ENCODE data around the gene SMAD1. TPM values are rescaled to one million over a fixed set of nuclear protein-coding genes. Genes with fewer than 3 reads are reported as not detected.

Gene SMAD1
- total RNA-seq, 1 experiment from 2014 or later, result 23.0 TPM

DNA sequence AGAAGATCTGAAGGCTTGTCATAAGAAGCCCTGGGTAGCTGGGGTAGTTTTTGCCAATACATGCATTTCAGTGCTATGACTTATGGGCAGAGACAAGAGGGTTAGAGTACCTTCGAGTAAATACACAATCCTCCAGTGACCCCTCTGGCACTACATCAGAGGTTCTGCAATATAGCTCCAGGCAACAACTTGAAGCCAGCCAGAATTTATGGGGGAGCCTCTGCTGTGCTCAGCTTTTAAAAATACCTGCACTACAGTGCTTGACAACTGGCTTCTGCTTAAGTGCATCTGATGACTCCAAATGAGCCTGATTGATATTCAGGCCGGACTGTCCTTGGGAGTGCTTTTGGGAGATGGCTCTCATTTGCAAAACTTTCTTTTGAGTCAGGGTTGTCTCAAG, 44.9 kb upstream of the SMAD1 start:
- Histone ChIP-seq H4K20me1 (ENCODE audit: insufficient read depth) (no peaks in the 10 kb centered on the region), H3K9me3 (ENCODE audit: control insufficient read depth in 1 of 2, insufficient read depth in 1 of 2, low read depth in 1 of 2, low read length in 2 of 2) (no peaks in the 10 kb centered on the region), H3K4me1 (ENCODE audit: control insufficient read depth in 1 of 2, insufficient read depth in 2 of 2, low read length in 2 of 2) (0 out of 4 replicates have a peak, but pooled peaks cover 0 to 3% of the 10 kb centered on the region in 2 experiments), H3K4me3 (replicated peaks in 1 of 2; ENCODE audit: low read depth in 1 of 2, low read length in 2 of 2) (no peak overlapping the region), H3K27ac (ENCODE audit: low read depth, low read length) (no peak overlapping the region), H3K79me2 (ENCODE audit: insufficient read depth, low read length) (no peaks in the 10 kb centered on the region), H3K27me3 (ENCODE audit: insufficient read depth, low read length) (no peaks in the 10 kb centered on the region), H3K36me3 (ENCODE audit: control insufficient read depth in 1 of 2, insufficient read depth in 2 of 2, low read length in 2 of 2) (no peaks in the 10 kb centered on the region), H2AFZ (ENCODE audit: low read depth, low read length, poor library complexity, severe bottlenecking) (no peak overlapping the region), H3K9ac (ENCODE audit: low read length) (no peak overlapping the region), H3K4me2 (ENCODE audit: low read length) (no peak overlapping the region), H3K9me2 (ENCODE audit: insufficient read depth) (no peaks in the 10 kb centered on the region)
- ChIA-PET RAD21 (ENCODE audit: low non-redundant PET in 1 of 2, low total read pairs in 2 of 2, uncharacterized antibody in 2 of 2, unreplicated experiment in 2 of 2) (no interaction called here), POLR2A (no interaction called here), CTCF (no interaction called here)
- intact Hi-C loops (cut with micrococcal nuclease), result no loop called here
- no TSS peak for BruUV-seq (replicated peaks)
- no peak for DNase-seq (ENCODE audit: low read depth, low spot score)
- ATAC-seq, result no peak
- TF ChIP-seq RAD21 (IDR thresholded peaks at IDR 0.05; ENCODE audit: low read depth), result no peak
- no peak for TF ChIP-seq ZNF274 (IDR thresholded peaks at IDR 0.05; ENCODE audit: low read depth, low read length)
- no peak for TF ChIP-seq SRF (IDR thresholded peaks at IDR 0.05; ENCODE audit: low read depth)

DNA sequence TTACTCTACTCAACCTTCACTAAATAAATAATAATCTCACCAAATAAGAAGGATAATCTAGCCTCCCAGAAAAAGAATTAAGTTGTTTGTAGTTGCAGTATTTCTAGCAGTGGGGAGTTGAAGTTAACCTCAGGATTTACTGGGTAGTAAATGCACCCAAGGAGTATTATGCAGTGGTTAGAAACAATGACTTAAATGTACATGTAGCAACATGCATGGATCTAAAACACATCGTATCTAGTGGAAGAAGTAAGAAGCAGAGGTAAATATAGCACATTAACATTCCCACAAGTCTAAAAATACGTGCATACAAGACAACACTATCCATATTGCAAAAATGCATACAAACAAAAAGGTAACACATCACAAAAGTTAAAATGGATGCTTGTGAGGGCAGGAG, 44.2 kb upstream of the SMAD1 start:
- H3K36me3 ChIP-seq (ENCODE audit: control insufficient read depth in 1 of 2, insufficient read depth in 2 of 2, low read length in 2 of 2), result no peaks in the 10 kb centered on the region
- 0 out of 4 replicates have a peak, but pooled peaks cover 0 to 3% of the 10 kb centered on the region in 2 experiments for H3K4me1 ChIP-seq (ENCODE audit: control insufficient read depth in 1 of 2, insufficient read depth in 2 of 2, low read length in 2 of 2)
- H3K4me3 ChIP-seq (replicated peaks in 1 of 2; ENCODE audit: low read depth in 1 of 2, low read length in 2 of 2), result no peak overlapping the region
- no peak overlapping the region for H3K27ac ChIP-seq (ENCODE audit: low read depth, low read length)
- H3K27me3 ChIP-seq (ENCODE audit: insufficient read depth, low read length), result no peaks in the 10 kb centered on the region
- ChIA-PET CTCF (no interaction called here), POLR2A (no interaction called here), RAD21 (ENCODE audit: low non-redundant PET in 1 of 2, low total read pairs in 2 of 2, uncharacterized antibody in 2 of 2, unreplicated experiment in 2 of 2) (no interaction called here)
- H3K9me3 ChIP-seq (ENCODE audit: control insufficient read depth in 1 of 2, insufficient read depth in 1 of 2, low read depth in 1 of 2, low read length in 2 of 2), result no peaks in the 10 kb centered on the region
- H2AFZ ChIP-seq (ENCODE audit: low read depth, low read length, poor library complexity, severe bottlenecking), result no peak overlapping the region
- ATAC-seq, result no peak
- no peaks in the 10 kb centered on the region for H4K20me1 ChIP-seq (ENCODE audit: insufficient read depth)
- intact Hi-C loops (cut with micrococcal nuclease), result no loop called here
- no peak for DNase-seq (ENCODE audit: low read depth, low spot score)
- TF ChIP-seq, protein P1, sequence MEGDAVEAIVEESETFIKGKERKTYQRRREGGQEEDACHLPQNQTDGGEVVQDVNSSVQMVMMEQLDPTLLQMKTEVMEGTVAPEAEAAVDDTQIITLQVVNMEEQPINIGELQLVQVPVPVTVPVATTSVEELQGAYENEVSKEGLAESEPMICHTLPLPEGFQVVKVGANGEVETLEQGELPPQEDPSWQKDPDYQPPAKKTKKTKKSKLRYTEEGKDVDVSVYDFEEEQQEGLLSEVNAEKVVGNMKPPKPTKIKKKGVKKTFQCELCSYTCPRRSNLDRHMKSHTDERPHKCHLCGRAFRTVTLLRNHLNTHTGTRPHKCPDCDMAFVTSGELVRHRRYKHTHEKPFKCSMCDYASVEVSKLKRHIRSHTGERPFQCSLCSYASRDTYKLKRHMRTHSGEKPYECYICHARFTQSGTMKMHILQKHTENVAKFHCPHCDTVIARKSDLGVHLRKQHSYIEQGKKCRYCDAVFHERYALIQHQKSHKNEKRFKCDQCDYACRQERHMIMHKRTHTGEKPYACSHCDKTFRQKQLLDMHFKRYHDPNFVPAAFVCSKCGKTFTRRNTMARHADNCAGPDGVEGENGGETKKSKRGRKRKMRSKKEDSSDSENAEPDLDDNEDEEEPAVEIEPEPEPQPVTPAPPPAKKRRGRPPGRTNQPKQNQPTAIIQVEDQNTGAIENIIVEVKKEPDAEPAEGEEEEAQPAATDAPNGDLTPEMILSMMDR (IDR thresholded peaks at IDR 0.05 in 2 of 3, conservative IDR thresholded peaks at IDR 0.05 in 1 of 3; ENCODE audit: borderline replicate concordance in 1 of 3, insufficient read depth in 1 of 3, low read depth in 2 of 3, low read length in 2 of 3), result no peak
- no peaks in the 10 kb centered on the region for H3K9me2 ChIP-seq (ENCODE audit: insufficient read depth)
- H3K9ac ChIP-seq (ENCODE audit: low read length), result no peak overlapping the region
- BruUV-seq (replicated peaks), result no TSS peak
- no peaks in the 10 kb centered on the region for H3K79me2 ChIP-seq (ENCODE audit: insufficient read depth, low read length)
- H3K4me2 ChIP-seq (ENCODE audit: low read length), result no peak overlapping the region

Data from HCT116 (cell line).